Inflammatory macrophage treated with lipopolysaccharide for 1 hour (primary cell): ENCODE measurements around the gene AARSD1.
"Not testable (repeated sequence)": the region's sequence is repeated elsewhere in the genome, so short reads cannot be mapped to it uniquely, and the experiment has no call there.

Source experiments
- DNase-seq, 2 donors: peaks; one replicate each; pipeline ENCODE4 v3.0.0-alpha.2; 2020 to 2022

The AARSD1 gene, protein sequence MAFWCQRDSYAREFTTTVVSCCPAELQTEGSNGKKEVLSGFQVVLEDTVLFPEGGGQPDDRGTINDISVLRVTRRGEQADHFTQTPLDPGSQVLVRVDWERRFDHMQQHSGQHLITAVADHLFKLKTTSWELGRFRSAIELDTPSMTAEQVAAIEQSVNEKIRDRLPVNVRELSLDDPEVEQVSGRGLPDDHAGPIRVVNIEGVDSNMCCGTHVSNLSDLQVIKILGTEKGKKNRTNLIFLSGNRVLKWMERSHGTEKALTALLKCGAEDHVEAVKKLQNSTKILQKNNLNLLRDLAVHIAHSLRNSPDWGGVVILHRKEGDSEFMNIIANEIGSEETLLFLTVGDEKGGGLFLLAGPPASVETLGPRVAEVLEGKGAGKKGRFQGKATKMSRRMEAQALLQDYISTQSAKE

DNA sequence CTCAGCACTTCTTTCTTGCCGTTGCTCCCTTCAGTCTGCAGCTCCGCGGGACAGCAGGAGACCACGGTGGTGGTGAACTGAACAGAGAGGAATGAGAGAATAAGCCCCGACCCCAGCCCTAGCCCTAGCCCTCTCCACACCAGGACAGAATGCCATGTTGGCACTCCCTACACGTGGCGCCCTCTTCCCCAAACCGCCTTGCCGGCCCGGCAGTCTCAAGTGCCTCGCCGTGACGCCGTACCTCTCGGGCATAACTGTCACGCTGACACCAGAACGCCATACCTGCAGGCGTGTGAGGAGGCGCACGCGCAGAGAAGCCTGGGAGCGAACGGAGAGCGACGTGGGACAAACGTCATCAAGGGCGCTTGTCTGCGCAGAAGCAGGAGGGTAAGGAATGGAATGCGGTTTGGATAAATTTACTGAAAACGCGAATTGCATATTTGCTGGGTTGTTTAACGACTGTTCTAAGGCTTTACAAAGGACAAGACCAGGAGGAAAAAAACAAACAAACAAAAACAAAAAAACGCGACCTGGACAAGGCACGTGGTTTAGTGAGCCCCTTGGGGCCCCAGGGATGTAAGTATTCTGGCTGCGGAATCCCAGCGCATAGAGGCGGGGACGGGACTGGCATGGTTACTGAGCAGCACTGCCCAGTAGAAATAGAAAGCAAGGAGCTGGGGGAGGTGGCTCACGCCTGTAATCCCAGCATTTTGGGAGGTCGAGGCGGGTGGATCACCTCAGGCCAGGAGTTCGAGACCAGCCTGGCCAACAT is at the start of gene AARSD1:
AARSD1 (minus strand) TSS at position 294 of the 772 bp plus-strand sequence; CDS start at position 280, 14 bp downstream.
- DNase-seq, result peak; percentile 88 to 93

DNA sequence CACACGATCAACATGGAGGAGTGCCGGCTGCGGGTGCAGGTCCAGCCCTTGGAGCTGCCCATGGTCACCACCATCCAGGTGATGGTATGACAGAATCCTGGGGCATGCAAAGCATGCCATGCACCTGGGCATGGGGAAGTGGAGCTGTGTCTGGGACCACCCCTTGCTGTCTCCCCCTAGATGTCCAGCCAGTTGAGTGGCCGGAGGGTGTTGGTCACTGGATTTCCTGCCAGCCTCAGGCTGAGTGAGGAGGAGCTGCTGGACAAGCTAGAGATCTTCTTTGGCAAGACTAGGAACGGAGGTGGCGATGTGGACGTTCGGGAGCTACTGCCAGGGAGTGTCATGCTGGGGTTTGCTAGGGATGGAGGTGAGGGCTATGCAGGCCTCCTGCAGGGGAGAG is 49.0 kb upstream of the AARSD1 start:
- DNase-seq, result no peak

DNA sequence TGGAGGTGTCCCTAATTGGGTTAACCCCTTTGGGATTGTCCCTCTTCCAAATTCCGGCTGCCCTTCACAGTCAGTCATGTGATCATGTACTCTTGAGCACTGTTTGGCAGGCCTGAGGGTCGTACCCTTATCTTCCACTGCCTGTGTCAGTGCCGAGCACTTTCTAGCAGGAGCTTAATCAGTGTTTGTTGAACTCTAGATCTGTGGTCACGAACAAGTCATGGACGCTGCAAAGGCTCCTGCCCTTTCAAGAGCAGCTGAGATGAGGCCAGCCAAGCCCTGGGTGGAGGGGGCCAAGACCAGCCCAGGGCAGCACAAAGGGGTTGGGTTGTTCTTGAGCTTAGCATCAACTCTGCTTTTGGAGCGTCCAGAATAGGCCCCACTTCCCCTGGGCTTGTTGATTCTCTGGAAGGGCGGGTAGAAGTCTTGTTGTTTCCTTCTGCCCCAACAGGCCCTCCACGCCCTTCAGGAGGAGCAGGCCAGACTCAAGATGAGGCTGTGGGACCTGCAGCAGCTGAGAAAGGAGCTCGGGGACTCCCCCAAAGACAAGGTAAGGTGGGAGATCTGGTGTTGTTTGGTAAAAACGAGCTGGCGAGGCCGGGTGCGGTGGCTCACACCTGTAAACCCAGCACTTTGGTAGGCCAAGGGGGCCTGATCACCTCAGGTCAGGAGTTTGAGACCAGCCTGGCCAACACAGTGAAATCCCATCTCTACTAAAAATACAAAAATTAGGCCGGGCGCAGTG is 47.6 kb upstream of the AARSD1 start:
- no peak for DNase-seq

DNA sequence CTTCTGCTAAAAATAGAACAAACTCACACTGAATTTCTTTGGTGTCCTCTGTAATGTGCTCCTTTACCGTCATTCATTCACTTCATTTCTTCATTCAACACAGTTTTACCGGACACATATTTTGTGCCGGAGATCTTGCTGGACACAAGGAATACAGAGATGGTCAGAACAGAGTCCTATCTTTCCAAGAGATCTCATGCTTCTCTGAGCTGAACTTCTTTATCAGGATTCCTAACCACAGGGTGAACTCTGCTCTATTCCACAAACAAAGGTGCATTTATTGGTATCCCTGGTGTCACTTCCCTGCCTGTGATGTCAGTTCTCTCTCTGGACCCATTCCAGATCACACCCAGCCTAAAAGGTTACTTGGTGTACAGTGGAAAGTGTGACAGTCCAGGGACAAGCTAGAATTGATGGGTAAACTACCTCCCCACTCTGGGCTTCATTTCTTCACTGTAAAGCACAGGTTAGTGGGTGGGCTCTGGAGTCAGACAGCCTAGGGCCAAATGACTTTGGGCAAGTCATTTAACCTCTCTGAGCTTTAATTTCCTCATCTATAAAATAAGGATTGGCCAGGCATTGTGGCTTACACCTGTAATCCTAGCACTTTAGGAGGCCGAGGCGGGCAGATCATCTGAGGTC is 46.5 kb upstream of the AARSD1 start:
- no peak for DNase-seq

DNA sequence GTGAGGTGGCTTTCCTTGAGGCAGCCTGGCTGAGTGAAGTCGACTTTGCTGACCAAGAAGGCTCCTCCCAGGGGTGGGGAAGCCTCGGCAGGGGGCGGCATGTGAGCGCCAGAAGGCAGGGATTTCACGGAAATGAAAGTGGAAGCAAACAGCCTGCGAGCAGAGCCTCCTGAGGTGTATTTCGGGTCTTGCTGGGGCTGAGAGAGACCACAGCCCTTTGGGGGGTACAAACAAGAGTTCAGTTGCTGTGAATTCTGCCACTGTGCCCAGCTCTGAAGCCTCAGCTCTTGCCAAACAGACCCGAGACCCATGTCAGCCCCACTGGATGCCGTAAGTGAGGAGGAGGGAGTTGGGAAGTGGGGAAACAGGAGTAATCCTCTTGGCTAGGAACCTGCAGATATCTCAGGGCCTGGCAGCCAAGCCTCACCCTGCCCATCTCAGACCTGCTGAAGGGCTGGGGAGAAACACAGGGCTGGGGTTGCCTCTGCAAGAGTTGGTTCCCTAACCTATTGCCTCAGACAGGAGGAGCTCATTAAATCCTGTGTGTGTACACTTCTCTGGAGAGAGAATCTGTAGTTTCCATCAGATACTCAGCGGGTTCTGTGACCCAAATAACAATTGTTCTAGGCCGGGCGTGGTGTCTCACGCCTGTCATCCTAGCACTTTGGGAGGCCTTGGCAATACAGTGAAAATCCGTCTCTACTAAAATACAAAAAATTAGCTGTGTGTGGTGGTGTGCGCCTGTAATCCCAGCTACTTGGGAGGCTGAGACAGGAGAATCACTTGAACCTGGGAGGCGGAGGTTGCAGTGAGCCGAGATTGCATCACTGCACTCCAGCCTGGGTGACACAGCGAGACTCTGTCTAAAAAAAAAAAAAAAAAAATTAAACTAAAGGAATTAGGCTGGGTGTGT is 42.6 kb upstream of the AARSD1 start, which contains the start of gene IFI35:
IFI35 (plus strand) TSS at position 146 of the 913 bp plus-strand sequence; CDS start at position 310, 164 bp downstream.
- DNase-seq, result peak; percentile 77 to 91

DNA sequence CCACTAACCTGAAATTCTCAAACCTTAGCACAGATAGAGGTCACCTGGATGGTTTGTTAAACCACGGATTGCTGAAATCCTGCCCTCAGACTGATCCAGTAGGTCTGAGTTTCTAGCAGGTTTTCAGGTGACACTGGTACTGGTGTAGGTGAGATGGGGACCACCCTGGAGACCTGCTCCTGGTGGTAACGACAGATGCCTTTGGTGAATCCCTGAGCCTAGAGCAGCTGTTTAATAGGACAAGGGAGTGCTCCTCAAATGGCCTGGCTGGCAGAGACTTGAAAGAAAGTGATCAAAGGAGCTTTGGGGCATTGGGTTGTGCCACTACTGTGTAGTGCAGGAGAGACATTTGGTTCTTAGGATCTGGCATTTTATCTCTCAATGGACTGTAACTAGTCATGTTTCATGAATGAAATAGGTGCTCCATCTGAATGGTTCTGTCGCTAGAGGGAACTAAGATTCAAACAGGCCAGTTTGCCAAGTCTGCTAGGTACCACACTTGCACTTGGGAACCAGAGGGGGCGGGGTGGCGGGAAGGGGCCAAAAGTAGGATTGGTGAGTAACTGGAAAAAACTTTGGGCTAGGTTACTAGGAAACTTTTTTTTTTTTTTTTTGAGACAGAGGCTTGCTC is 39.4 kb upstream of the AARSD1 start:
- DNase-seq, result no peak

DNA sequence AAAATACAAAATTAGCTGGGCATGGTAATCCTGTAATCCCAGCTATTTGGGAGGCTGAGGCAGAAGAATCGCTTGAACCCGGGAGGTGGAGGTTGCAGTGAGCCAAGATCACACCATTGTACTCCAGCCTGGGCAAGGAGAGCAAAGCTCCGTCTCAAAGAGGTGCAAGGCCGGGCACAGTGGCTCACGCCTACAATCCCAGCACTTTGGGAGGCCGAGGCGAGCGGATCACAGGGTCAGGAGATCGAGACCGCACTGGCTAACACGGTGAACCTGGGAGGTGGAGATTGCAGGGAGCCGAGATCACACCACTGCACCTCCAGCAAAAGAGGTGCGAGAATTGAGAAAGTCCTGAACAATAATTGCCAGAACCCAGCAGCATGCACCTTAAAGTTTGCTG is 36.6 kb upstream of the AARSD1 start:
- DNase-seq, result not testable (repeated sequence)

DNA sequence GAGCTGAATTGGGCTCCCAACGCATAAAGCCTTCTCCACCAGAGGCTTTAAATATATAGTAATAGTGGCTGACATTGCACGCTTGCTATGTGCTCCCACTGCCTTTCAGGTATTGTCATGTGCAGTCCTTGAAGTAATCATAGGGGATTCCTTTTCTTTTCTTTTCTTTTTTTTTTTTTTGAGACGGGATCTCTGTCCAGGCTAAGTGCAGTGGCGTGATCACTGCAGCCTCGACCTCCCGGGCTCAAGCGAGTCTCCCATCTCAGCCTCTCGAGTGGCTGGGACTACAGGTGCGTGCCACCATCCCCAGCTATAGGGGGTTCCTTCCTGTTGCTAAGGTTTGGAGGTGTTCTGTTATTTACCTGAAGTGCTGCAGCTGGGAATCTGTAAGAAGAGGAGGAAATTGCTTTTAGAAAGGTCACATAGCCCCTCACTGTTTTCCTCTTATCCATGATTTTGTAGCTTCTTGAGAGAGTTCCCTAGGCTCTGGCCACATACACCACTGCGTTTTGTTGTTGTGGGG is 34.8 kb upstream of the AARSD1 start:
- DNase-seq, result no peak

DNA sequence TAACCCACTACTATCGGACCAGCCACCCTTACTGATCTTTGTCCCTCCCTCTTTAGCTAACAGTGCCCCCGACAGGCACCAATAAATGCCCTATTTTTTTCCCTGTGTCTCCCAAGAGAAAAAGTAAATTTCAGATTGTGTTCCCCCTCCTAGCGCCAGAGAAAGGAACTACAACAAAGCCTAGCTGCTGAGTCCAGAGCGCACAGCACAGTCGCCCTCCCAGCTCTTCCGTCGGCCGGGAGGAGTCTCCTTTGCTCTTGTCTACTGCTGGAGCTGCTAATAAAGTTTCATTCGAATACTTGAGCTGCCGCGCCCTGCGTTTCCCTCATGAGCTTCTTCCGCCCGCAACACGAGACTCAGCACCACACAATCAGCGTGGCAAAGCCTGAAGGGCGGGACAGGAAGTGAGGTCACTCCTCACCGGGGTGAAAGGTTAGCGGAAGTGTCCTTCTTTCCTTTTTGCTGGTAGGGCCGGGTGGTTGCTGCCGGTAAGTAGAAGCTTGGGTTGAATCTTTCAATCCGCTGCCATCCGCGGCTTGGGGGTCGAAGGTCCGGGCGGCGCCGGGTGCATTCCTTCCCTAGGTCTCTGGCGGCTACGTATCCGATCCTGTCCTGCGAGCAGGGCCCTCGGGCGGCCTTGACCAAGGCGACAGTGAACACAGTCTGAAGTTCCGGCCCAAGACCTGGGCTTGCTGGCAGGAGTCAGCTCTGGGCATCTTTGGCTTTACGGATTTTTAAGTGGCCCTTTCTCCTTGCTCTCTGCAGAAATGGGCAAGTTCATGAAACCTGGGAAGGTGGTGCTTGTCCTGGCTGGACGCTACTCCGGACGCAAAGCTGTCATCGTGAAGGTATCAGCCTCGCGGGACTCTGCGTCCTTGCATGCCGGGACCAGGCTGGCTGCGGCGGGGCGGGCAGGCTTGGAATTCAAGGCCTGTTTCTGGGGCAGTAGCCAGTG is 34.0 kb upstream of the AARSD1 start, which contains the start of gene RPL27:
RPL27 (plus strand) TSS at position 436 of the 955 bp plus-strand sequence; CDS start at position 768, 332 bp downstream.
- DNase-seq, result peak; percentile 99 to 100

DNA sequence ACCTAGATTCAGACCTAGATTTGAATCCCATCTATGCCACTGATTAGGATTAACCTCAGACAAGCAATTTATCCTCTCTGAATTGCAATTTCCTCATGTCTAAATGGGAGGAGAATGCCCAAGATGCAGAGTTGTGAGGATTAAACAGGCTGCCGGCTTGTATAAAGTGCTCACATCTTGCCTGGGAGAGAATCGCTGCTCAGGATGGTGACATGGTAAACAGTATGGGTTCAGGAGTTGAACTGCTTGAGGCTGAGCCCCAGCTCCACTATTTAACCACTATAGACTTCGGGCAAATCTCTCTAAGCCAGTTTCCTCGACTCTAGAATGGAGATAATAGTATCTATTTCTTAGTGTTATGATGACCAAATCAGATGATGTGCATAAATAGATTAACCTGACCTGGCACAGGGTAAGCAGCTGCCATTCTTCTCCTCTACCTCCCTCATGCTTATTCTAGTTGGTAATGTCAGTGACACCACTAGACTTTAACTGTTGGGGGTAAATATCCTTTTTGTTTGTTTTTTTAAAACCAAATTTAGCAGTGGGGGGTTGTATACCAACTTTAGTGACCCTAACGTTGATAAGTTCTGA is 33.2 kb upstream of the AARSD1 start:
- no peak for DNase-seq

DNA sequence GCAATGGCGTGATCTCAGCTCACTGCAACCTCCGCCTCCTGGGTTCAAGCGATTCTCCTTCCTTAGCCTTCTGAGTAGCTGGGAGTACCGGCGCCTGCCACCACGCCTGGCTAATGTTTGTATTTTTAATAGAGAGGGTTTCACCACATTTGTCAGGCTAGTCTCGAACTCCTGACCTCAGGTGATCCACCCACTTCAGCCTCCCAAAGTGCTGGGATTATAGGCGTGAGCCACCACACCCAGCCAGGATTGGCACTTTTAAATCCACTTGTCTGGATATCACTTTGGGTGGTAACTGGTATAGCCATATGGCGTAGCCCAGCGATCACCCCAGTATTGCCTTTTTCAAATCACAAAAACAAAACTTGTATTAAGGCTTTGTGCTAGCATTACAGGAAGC is 29.7 kb upstream of the AARSD1 start:
- DNase-seq, result not testable (repeated sequence)

DNA sequence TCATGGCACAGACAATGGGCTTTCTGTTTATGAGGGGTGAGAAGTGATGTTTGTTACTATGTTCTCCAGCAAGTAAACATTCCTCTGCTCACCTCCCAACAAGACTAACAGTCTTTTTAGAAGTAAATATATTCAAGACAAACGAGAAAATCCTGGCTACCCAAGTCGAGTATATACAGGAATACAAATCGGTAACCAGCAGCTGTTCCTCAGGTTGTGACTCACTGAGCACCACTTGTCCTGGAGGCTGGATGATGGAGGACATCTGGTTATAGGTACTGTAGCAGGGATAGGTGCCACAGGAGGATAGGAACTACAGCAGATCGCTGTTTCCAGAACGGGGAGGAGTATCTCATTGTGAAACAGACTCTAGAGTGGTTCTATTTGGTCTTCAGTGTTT is 28.6 kb upstream of the AARSD1 start:
- DNase-seq, result no peak

DNA sequence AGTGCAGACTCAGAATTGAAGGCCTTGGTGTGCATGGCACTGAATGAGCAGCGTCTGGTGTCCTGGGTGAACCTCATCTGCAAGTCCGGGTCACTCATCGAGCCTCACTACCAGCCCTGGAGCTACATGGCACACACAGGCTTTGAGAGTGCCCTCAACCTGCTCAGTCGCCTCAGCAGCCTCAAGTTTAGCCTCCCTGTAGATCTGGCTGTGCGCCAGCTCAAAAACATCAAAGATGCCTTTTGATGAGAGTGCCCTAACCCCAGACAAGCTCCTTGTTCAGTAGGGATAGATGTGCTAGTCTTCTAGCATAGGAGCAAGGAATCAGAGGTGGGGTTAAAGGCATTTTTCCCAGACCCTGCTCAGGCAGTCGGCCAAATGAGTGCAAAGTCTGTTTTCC is 27.2 kb upstream of the AARSD1 start:
- no peak for DNase-seq

DNA sequence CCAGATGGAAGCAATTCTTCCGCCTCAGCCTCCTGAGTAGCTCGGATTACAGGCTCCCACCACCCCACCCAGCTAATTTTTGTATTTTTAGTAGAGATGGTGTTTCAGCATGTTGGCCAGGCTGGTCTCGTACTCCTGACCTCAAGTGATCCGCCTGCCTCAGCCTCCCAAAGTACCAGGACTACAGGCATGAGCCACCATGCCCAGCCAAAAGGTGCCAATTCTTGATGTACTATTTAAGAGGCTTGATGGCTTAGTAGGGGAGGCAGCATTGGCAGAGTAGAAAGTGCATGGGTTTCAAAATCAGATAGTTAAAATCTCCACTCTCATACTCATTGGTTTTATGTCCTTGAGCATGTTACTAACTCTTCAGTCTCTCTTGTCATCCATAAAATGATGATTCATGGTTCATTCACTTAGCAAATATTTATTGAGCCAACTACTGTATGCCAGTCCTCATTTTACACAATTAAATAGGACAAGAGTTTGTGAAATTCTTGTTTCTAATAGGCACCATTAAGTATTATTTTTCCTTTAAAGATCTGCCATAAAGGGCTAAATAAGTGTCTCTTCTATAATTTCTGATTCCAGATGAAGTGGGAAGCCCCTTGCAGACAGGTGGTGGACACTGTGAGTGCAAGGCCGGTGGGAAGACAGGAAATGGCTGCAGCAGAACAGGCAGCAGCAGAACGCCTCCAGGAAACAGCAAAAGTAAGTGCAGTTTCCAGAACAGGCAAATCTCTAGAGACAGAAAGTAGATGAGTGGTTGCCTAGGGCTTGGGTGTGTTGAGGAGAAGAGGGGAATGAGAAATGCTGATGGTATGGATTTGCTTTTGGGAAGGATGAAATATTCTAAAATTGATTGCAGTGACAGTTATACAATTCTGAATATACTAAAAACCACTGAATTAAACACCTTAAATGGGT is 25.7 kb upstream of the AARSD1 start:
- DNase-seq, result no peak

DNA sequence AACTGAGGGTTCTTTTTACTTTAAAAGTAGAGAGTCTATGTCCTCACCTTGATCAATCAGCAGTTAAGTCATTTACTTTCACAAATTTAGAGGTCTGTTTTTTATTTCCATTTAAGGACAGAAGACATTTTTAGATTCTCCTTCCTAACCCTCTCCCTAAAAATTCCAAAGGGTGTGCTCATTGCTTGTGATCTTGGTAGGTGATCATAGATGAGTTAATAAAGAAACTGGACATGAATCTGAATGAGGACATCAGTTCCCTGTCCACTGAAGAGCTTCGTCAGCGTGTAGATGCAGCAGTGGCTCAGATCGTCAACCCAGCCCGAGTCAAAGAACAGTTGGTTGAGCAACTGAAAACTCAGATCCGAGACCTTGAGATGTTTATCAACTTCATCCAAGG is 24.9 kb upstream of the AARSD1 start:
- no peak for DNase-seq

DNA sequence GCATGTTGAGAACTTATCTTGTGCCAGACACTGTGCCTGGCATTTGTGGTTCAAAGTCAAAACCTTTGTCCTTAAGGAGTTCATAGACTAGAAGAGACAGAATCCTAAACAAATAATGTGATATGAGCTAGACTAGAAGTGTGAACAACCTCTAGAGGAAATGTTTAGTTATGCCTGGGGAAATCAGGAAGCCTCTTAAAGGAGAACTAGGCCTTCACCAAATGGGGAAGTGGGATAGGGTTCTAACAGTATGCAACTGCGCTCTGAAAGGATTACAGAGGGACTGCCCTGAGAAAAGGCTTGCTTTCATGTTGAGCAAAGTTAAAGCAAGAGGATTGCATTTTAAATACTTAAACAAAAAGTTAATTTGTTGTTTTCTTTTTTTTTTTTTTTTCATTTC is 21.0 kb upstream of the AARSD1 start:
- DNase-seq, result peak; percentile 87 to 88

DNA sequence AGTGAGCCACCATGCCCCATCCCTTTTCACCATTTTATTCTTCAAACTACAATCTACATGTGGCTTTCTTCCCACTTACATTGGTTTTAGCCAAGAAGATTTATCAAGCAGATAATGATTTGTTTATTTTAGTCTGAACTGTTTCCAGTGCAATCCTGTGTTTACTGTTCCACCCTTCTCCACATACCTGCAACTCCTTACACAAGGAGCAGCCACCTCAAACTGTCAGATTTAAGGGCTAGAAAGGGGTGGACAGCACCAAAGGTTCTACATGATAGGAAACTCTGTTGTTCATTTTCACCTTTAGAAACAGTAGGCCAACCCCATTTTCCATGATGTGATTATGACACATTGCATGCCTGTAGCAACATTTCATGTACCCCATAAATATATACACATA is 18.0 kb upstream of the AARSD1 start:
- DNase-seq, result no peak
